DOHH2 (cell line): ENCODE data around the gene C5orf15.

Experiments
- CTCF ChIP-seq: fragments of 200-600 bp; sonication (generic); IDR thresholded peaks from one replicate; pipeline ENCODE4 v1.5.1; 2014; ENCODE audit warnings: antibody characterized with exemption, mild to moderate bottlenecking, low read depth, low read length; ENCODE audit not compliant: poor library complexity, severe bottlenecking
- EZH2phosphoT487 ChIP-seq: fragments of 200-600 bp; sonication (generic); IDR thresholded peaks from 2 replicates; pipeline ENCODE4 v1.6.1; 2017; ENCODE audit warnings: borderline replicate concordance, mild to moderate bottlenecking, antibody characterized with exemption, low read length, moderate library complexity, mixed read lengths

- TF ChIP-seq EZH2phosphoT487: no peak
- TF ChIP-seq CTCF: peak; percentile 37
Measured at GRCh38 chr5:133919148-133920136, 49.0 kb downstream of the C5orf15 start.
